ENCODE data around the gene COL26A1.

COL26A1 gene

DNA sequence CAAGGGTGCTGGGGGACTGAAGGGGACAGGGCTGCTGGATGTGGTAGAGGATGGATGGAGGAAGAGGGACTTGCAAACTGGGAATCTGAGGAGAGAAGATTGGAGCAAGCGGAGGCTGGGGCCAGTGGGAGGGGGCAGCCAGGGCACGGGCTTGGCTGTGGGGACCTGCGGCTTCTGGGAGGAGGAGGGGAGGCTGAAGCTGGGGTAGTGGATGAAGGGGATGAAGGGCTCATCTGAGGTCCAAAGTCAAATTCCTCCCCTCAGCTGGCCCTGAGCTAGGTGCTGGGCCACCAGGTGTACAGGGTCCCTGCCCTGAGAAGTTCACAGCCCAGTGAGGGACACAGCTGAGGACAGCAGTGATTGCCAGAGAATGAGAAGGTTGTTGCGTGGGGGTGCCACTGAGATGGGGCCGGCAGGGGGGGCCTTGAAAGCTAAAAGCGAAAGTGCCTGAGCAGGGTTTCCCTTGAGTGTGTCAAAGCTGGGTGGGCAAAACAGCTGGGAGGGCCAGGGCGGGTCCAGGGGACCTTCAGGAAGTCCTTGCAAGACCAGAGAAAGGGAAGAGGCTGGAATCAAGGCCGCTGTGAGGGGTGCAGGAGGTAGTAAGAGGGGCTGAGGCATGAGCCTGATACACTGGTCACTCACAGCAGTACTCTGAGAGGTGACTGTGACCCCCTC lies 191.2 kb downstream of the COL26A1 start:
- H3K4me3 ChIP-seq (replicated peaks; ENCODE audit: insufficient read depth, low read length): no peak overlapping the region
- no peak overlapping the region for H3K27ac ChIP-seq (replicated peaks)
- no peak for DNase-seq (ENCODE audit: low read depth in 1 of 2, low spot score in 1 of 2)
- H3K27me3 ChIP-seq (ENCODE audit: insufficient read depth, poor library complexity, severe bottlenecking): no peaks in the 10 kb centered on the region
- TF ChIP-seq, protein P1, sequence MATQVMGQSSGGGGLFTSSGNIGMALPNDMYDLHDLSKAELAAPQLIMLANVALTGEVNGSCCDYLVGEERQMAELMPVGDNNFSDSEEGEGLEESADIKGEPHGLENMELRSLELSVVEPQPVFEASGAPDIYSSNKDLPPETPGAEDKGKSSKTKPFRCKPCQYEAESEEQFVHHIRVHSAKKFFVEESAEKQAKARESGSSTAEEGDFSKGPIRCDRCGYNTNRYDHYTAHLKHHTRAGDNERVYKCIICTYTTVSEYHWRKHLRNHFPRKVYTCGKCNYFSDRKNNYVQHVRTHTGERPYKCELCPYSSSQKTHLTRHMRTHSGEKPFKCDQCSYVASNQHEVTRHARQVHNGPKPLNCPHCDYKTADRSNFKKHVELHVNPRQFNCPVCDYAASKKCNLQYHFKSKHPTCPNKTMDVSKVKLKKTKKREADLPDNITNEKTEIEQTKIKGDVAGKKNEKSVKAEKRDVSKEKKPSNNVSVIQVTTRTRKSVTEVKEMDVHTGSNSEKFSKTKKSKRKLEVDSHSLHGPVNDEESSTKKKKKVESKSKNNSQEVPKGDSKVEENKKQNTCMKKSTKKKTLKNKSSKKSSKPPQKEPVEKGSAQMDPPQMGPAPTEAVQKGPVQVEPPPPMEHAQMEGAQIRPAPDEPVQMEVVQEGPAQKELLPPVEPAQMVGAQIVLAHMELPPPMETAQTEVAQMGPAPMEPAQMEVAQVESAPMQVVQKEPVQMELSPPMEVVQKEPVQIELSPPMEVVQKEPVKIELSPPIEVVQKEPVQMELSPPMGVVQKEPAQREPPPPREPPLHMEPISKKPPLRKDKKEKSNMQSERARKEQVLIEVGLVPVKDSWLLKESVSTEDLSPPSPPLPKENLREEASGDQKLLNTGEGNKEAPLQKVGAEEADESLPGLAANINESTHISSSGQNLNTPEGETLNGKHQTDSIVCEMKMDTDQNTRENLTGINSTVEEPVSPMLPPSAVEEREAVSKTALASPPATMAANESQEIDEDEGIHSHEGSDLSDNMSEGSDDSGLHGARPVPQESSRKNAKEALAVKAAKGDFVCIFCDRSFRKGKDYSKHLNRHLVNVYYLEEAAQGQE (IDR thresholded peaks at IDR 0.05; ENCODE audit: insufficient replicate concordance, low read depth): no peak
- TF ChIP-seq, protein P2, sequence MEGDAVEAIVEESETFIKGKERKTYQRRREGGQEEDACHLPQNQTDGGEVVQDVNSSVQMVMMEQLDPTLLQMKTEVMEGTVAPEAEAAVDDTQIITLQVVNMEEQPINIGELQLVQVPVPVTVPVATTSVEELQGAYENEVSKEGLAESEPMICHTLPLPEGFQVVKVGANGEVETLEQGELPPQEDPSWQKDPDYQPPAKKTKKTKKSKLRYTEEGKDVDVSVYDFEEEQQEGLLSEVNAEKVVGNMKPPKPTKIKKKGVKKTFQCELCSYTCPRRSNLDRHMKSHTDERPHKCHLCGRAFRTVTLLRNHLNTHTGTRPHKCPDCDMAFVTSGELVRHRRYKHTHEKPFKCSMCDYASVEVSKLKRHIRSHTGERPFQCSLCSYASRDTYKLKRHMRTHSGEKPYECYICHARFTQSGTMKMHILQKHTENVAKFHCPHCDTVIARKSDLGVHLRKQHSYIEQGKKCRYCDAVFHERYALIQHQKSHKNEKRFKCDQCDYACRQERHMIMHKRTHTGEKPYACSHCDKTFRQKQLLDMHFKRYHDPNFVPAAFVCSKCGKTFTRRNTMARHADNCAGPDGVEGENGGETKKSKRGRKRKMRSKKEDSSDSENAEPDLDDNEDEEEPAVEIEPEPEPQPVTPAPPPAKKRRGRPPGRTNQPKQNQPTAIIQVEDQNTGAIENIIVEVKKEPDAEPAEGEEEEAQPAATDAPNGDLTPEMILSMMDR (IDR thresholded peaks at IDR 0.05; ENCODE audit: insufficient read depth, low read length): no peak
- no peak for TF ChIP-seq POLR2AphosphoS5 (IDR thresholded peaks at IDR 0.05; ENCODE audit: low read depth)
- TF ChIP-seq SPI1 (IDR thresholded peaks at IDR 0.05; ENCODE audit: borderline replicate concordance, low read depth): no peak
- TF ChIP-seq GABPA (IDR thresholded peaks at IDR 0.05; ENCODE audit: low read depth): no peak

DNA sequence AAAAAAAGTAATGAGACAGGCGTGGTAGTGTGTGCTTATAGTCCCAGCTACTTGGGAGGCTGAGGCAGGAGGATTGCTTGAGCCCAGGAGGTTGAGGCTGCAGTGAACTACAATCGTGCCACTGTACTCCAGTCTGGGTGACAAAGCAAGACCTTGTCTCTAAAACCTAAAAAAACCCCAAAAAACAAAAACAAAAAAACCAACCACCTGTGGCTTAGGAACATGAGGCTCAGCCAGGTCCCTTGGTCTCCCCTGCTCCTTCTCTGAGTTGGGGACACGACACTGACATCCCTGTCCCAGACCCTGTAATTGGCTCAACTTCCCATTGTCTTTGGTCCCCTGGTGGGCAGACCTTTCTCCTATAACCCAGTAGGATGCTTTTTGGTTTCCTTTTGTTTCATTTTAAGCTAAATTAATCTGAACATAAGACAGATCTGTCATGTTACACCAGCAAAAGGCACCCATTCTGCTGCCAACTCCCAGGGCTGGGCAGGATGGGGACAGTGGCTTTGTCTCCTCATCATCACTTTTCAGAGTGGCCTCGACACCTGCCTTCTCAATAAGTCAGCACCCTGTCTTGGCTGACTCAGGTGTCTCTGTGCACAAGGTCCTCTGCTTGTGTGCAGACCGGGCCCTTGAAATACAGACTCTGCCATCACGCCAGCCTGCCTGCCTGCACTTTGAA lies 192.1 kb downstream of the COL26A1 start:
- no peak overlapping the region for H3K27ac ChIP-seq (replicated peaks)

DNA sequence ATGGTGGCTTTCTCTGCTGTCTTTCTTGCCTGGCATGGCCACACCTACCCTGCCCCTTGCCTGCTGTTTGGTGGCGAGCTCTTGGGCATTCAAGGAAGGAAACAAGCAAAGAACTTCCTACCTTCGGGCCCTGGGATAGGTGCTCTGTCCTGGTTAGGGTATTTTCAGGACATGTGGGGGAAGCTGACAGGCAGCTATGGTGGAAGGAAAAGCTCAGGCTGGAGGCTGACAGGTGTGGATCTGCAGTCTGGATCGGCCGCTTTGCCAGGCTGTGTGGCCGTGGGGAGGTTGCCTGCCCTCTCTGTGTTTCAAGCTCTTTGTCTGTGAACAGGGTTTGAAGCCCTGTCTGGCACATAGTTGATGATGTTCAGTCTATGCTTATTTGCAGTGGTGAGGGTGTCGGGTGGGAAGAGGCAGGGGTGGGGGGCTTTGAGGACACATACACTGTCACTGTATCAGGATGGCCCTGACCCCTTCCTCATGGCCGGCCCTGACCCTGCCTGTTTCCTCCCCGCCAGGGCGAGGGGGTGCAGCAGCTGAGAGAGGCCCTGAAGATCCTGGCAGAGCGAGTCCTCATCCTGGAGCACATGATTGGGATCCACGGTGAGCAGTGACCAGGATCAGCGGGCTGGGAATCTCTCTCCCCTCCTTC lies 192.7 kb downstream of the COL26A1 start:
- Histone ChIP-seq H3K27me3 (ENCODE audit: insufficient read depth, poor library complexity, severe bottlenecking) (no peaks in the 10 kb centered on the region), H3K4me3 (replicated peaks; ENCODE audit: insufficient read depth, low read length) (no peak overlapping the region), H3K27ac (replicated peaks) (no peak overlapping the region)
- no peak for DNase-seq (ENCODE audit: low read depth in 1 of 2, low spot score in 1 of 2)
- TF ChIP-seq, protein P2 (IDR thresholded peaks at IDR 0.05; ENCODE audit: insufficient read depth, low read length): no peak
- TF ChIP-seq, protein P1 (IDR thresholded peaks at IDR 0.05; ENCODE audit: insufficient replicate concordance, low read depth): no peak
- TF ChIP-seq SPI1 (IDR thresholded peaks at IDR 0.05; ENCODE audit: borderline replicate concordance, low read depth) (no peak), POLR2AphosphoS5 (IDR thresholded peaks at IDR 0.05; ENCODE audit: low read depth) (no peak), GABPA (IDR thresholded peaks at IDR 0.05; ENCODE audit: low read depth) (no peak)

More for the DNA sequence above, 192.1 kb downstream of the COL26A1 start:
- no peak overlapping the region for H3K4me3 ChIP-seq (replicated peaks; ENCODE audit: insufficient read depth, low read length)
- DNase-seq (ENCODE audit: low read depth in 1 of 2, low spot score in 1 of 2): no peak
- H3K27me3 ChIP-seq (ENCODE audit: insufficient read depth, poor library complexity, severe bottlenecking): no peaks in the 10 kb centered on the region
- TF ChIP-seq, protein P1 (IDR thresholded peaks at IDR 0.05; ENCODE audit: insufficient replicate concordance, low read depth): no peak
- no peak for TF ChIP-seq POLR2AphosphoS5 (IDR thresholded peaks at IDR 0.05; ENCODE audit: low read depth)
- TF ChIP-seq GABPA (IDR thresholded peaks at IDR 0.05; ENCODE audit: low read depth): no peak
- no peak for TF ChIP-seq SPI1 (IDR thresholded peaks at IDR 0.05; ENCODE audit: borderline replicate concordance, low read depth)
- TF ChIP-seq, protein P2 (IDR thresholded peaks at IDR 0.05; ENCODE audit: insufficient read depth, low read length): no peak
